Measurements from ENCODE around the gene GOLPH3. TPM values are rescaled to one million over a fixed set of nuclear protein-coding genes. Genes with fewer than 3 reads are reported as not detected.

GOLPH3 gene
- total and polyA plus RNA-seq, 2 of the 8 experiments (the other 6 are each of a cell fraction or from before 2014, with no cell fraction given) = 53.7 to 93.6 TPM

DNA sequence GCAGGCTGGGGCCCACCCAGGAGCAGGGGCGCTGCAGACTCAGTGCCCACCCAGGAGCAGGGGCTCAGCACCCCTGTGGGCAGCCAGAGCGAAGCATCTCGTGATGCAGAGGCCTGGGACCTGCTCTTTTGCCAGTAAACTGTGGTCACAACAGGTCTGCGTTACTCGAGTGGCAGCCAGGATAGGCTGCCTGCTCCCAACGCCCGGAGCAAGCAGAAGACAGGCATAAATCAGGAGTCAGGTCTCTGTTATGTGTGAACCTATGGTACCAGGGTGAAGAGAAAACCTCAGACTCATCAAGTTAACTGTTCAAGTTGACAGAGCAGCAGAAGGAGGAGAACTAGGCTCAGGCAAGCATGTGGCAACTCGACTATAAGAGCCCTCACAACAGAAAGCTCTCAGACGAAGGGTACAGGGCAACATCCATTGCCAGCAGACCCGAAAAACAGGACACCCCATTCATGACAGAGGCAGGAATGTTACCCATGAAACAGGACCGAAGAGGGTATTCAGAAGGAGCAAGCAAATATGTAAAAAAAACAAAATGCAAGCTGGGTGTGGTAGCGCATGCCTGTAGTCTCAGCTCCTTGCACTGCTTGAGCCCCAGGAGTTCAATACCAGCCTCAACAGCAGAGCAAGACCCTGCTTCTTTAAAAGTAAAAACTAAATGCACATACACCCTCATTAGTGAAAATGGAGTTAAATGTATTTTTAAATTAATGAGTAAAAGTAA lies 71.7 kb downstream of the GOLPH3 start:
- ChIA-PET CTCF (ENCODE audit: partially characterized antibody) (interaction anchor here (1.0 kb wide), 1 partner anchor 25 kb away, joined by 3 read pairs; no protein-coding TSS in a partner anchor), POLR2A (ENCODE audit: partially characterized antibody) (no interaction called here)
- no peaks in the 10 kb centered on the region; the same call in 1 of the 2 replicates for H3K79me1 ChIP-seq (ENCODE audit: low read depth, low read length)
- H3K56ac ChIP-seq (replicated peaks; ENCODE audit: insufficient read length, low read depth, low read length) = no peak overlapping the region
- H3K27me3 ChIP-seq (replicated peaks in 1 of 4; ENCODE audit: control insufficient read depth in 3 of 4, extremely low read depth in 1 of 4, insufficient read depth in 3 of 4, low read length in 3 of 4) = no peaks in the 10 kb centered on the region; a peak in 1 of 7 replicates
- H3K4me2 ChIP-seq (ENCODE audit: insufficient read depth in 1 of 2, low read depth in 2 of 2, low read length in 2 of 2) = no peak overlapping the region
- H3K9ac ChIP-seq (replicated peaks in 1 of 4; ENCODE audit: extremely low read depth in 1 of 4, low read depth in 3 of 4, low read length in 3 of 4) = peak overlapping the region in 1 of 4 experiments; percentile 39; a peak in 2 of 7 replicates
- no peaks in the 10 kb centered on the region for H3K4me1 ChIP-seq (replicated peaks in 1 of 4; ENCODE audit: control insufficient read depth in 3 of 4, insufficient read depth in 4 of 4, low read length in 3 of 4)
- H2AK5ac ChIP-seq (ENCODE audit: low read depth, low read length) = no peak overlapping the region
- 89% methylated on average over 12 of the region's 12 CpGs; no CpG with 5 or more reads in 1 of the 2 experiments for WGBS, 2 experiments (ENCODE audit: extremely low coverage in 1 of 2, insufficient coverage in 1 of 2, insufficient read length in 1 of 2, insufficient replicate concordance in 2 of 2, low coverage in 1 of 2, low lambda C conversion rate in 2 of 2, missing lambda C conversion rate in 1 of 2)
- FAIRE-seq (no peak), DNase-seq (ENCODE audit: low read depth in 1 of 2, low spot score in 2 of 2) (peak in 1 of 2 experiments; percentile 24)
- H4K91ac ChIP-seq (replicated peaks; ENCODE audit: insufficient read length, low read length) = no peak overlapping the region
- H3K14ac ChIP-seq (ENCODE audit: insufficient read length) = no peak overlapping the region
- H3K4me3 ChIP-seq (ENCODE audit: extremely low read depth in 1 of 4, insufficient read depth in 2 of 4, low read depth in 3 of 4, low read length in 4 of 4) = no peak overlapping the region
- no peak overlapping the region for H2AFZ ChIP-seq (ENCODE audit: low read length)
- no peak overlapping the region for H3K18ac ChIP-seq (ENCODE audit: extremely low read depth, low read length)
- H3K79me2 ChIP-seq (ENCODE audit: control insufficient read depth in 1 of 2, insufficient read depth in 2 of 2, low read length in 2 of 2) = no peaks in the 10 kb centered on the region
- no peaks in the 10 kb centered on the region for H3K23me2 ChIP-seq (ENCODE audit: low read depth, low read length)
- no peak overlapping the region for H2BK20ac ChIP-seq (ENCODE audit: low read length)
- no peak overlapping the region for H4K8ac ChIP-seq (ENCODE audit: extremely low read depth, insufficient read depth, low read length)
- peaks cover 2 to 4% of the 10 kb centered on the region in 2 experiments for H4K20me1 ChIP-seq (replicated peaks in 1 of 2; ENCODE audit: control insufficient read depth in 1 of 2, insufficient read depth in 2 of 2, low read length in 2 of 2)
- H2BK120ac ChIP-seq (replicated peaks; ENCODE audit: low read depth, low read length) = no peak overlapping the region
- H2BK5ac ChIP-seq (ENCODE audit: low read depth, low read length) = no peak overlapping the region
- H2BK12ac ChIP-seq (ENCODE audit: low read depth, low read length) = no peak overlapping the region
- H3K36me3 ChIP-seq (ENCODE audit: control insufficient read depth in 2 of 4, insufficient read depth in 4 of 4, low read length in 3 of 4) = peaks cover 5 to 58% (median 30%) of the 10 kb centered on the region in 4 experiments
- H3K9me3 ChIP-seq (ENCODE audit: insufficient read depth in 2 of 2, low read depth in 1 of 2, low read length in 1 of 2) = peaks cover 5 to 6% of the 10 kb centered on the region in 2 experiments
- H4K5ac ChIP-seq (ENCODE audit: insufficient read length, low read depth, low read length) = no peak overlapping the region
- no peak overlapping the region for H2BK15ac ChIP-seq (ENCODE audit: low read length)
- no peak overlapping the region for H3K4ac ChIP-seq (replicated peaks; ENCODE audit: insufficient read length, low read depth, low read length)
- no peak overlapping the region for H3K23ac ChIP-seq (ENCODE audit: insufficient read length)
- no peak overlapping the region for H3K27ac ChIP-seq (ENCODE audit: low read depth, low read length)
- TF ChIP-seq KDM1A (IDR thresholded peaks at IDR 0.05; ENCODE audit: borderline replicate concordance, low read length) (no peak), CTBP2 (IDR thresholded peaks at IDR 0.05; ENCODE audit: borderline replicate concordance, insufficient read depth, insufficient read length, low read length) (no peak), POLR2A (IDR thresholded peaks at IDR 0.05; ENCODE audit: control extremely low read depth in 1 of 2, low read depth in 2 of 2, low read length in 2 of 2) (no peak), RFX5 (IDR thresholded peaks at IDR 0.05; ENCODE audit: borderline replicate concordance, low read depth, low read length) (no peak), PHF8 (conservative IDR thresholded peaks at IDR 0.05; ENCODE audit: low read depth, low read length) (no peak), SUZ12 (IDR thresholded peaks at IDR 0.05; ENCODE audit: low read length) (no peak), JUND (IDR thresholded peaks at IDR 0.05; ENCODE audit: low read length) (no peak), RXRA (IDR thresholded peaks at IDR 0.05; ENCODE audit: insufficient read depth, low read depth, low read length) (no peak), POU5F1 (IDR thresholded peaks at IDR 0.05; ENCODE audit: low read depth, low read length) (no peak), TBP (IDR thresholded peaks at IDR 0.05; ENCODE audit: low read depth, low read length) (no peak), HDAC6 (IDR thresholded peaks at IDR 0.05; ENCODE audit: low read depth, low read length) (no peak), TEAD4 (IDR thresholded peaks at IDR 0.05; ENCODE audit: low read depth, low read length) (no peak)
- TF ChIP-seq, protein P1, sequence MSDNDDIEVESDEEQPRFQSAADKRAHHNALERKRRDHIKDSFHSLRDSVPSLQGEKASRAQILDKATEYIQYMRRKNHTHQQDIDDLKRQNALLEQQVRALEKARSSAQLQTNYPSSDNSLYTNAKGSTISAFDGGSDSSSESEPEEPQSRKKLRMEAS (IDR thresholded peaks at IDR 0.05) = no peak

All from H1 (cell line).